HG03095 (cell line): ENCODE results near the gene GTF2H4.
A peak's percentile ranks its signal among the peaks of the same experiment; 100 is the strongest.
"Not testable (repeated sequence)": the region's sequence is repeated elsewhere in the genome, so short reads cannot be mapped to it uniquely, and the experiment has no call there.

Experiments used
- ATAC-seq: cut with Tn5 transposase; IDR thresholded peaks from one replicate; pipeline ENCODE4 v1.9.1; 2021; ENCODE audit warnings: moderate library complexity; ENCODE audit not compliant: unreplicated experiment

GTF2H4 gene

DNA sequence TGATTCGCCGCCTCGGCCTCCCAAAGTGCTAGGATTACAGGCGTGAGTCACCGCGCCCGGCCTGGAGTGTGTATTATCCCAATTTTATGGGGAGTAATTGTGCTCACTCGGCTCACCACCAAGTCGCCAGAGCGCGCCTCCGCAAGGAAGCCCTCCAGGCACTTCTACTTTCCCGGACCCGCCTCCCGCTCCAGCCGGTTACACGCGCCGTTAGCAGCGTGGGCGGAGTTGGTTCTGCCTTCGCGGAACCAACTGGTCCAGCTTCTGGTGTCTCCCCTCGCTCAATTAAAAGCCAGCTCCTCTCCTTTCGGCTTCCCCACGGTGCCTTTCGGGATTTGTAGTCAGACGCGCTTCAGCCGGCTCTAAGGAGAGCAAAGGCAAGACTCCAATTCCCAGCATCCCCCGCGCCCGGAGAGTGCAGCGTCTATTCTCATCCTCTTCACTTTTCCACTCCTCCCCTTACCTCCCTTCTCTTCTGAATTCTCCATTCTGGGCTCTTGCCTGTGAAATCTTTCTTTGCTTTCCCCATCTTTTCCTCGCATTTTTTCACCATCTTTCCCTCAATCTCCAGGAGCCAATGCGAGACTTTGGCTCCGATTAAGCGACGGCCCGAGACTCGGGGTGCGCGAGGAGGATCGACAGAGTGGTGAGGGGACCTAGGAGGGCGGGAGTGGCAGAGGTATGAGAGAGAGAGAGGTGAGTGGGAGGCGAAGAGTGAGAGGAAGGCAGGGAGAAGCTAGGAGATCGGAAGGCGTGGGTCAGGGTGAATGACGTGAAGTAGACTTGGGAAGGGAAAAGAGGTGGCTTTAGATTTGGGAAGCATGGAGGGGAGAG is at the start of gene GTF2H4:
TSS of gene GTF2H4 (plus strand) at position 450 of the 834 bp plus-strand sequence.
- ATAC-seq, result peak; percentile 84

GRCh38 chr6:30859726-30860125 is 48.3 kb upstream of the GTF2H4 start:
- not testable (repeated sequence) for ATAC-seq

DNA sequence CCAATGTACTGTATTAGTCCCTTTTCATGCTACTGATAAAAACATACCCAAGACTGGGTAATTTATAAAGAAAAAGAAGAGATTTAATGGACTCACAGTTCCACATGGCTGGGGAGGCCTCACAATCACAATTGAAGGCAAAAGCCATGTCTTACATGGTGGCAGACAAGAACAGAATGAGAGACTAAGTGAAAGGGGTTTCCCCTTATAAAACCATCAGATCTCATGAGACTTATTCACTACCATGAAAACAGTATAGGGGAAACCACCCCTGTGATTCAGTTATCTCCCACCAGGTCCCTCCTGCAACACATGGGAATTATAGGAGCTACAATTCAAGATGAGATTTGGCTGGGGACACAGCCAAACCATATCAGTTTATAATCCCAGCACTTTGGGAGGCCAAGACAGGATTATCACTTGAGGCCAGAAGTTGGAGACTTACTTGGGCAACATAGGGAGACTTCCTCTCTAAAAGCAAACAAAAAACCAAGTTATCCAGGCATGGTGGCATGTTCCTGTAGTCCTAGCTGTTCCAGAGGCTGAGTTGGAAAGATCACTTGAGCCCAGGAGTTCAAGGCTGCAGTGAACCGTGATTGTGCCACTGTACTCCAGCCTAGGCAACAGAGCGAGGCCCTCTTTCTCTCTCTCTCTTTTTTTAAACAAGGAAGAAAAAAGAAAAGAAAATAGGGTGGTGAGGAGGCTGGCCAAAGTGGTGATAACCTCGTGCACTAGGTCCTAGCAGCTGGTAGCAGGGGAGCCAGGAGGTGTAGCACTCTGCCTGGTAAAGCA is 46.6 kb upstream of the GTF2H4 start:
- no peak for ATAC-seq

DNA sequence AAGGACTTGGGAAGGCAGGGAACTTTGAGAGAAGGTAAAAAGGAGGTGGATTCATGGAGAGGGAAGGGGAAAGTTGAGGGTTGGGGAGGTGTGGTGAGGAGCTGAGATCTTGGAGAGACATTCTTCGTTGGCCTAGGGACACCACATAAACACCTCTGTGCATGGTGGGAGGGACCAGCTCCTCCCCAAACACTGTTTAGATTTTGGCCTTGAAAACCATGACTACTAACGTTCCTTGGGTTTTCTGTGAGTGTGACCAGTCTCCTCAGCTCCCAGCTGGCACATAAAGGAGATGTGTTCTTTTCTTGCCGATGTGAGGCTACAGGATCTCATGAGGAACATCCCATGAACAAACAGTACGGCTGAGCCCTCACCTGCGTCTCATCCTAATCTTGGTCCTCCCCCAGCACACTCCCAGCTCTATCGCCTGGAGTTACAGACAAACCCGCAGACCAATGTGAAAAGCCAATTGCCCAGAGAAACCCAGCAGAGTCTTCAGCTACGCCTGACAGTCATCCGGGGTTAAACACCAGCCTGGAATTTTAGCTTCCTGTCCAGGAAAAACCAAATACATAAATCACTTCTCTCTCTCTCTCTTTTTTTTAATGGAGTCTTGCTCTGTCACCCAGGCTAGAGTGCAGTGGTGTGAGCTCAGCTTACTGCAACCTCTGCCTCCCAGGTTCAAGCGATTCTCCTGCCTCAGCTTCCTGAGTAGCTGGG is 45.7 kb upstream of the GTF2H4 start:
- ATAC-seq, result no peak

- ATAC-seq, result no peak
Observed at GRCh38 chr6:30864325-30864724, 43.7 kb upstream of the GTF2H4 start.

DNA sequence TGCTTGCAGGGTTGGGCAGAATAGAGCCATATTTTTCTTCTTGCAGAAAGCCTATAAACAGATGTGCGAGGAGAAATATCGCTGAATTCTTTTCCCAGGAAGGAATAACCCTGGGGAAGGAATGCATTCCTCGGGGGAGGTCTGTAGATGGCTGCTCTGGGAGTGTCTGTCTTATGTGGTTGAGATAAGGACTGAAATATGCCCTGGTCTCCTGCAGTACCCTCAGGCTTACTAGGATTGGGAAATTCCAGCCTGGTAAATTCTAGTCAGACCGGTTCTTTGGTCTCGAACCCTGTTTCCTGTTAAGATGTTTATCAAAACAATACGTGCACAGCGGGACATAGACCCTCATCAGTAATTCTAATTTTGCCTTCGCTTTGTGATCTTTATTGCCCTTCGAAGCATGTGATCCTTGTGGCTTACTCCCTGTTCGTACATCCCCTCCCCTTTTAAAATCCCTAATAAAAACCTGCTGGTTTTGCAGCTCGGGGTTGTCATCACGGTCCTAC is 38.7 kb upstream of the GTF2H4 start:
- ATAC-seq, result not testable (repeated sequence)

- ATAC-seq, result no peak
Observed at GRCh38 chr6:30870546-30870945, 37.5 kb upstream of the GTF2H4 start.

- ATAC-seq, result no peak
Observed at GRCh38 chr6:30871592-30872183, 36.3 kb upstream of the GTF2H4 start.

- ATAC-seq, result no peak
Observed at GRCh38 chr6:30873137-30873640, 34.8 kb upstream of the GTF2H4 start.

- not testable (repeated sequence) for ATAC-seq
Observed at GRCh38 chr6:30873795-30874194, 34.2 kb upstream of the GTF2H4 start.

- no peak for ATAC-seq
Observed at GRCh38 chr6:30875244-30876038, 32.6 kb upstream of the GTF2H4 start.

- no peak for ATAC-seq
Observed at GRCh38 chr6:30876039-30876730, 31.8 kb upstream of the GTF2H4 start.

- no peak for ATAC-seq
Observed at GRCh38 chr6:30877419-30878262, 30.4 kb upstream of the GTF2H4 start.

DNA sequence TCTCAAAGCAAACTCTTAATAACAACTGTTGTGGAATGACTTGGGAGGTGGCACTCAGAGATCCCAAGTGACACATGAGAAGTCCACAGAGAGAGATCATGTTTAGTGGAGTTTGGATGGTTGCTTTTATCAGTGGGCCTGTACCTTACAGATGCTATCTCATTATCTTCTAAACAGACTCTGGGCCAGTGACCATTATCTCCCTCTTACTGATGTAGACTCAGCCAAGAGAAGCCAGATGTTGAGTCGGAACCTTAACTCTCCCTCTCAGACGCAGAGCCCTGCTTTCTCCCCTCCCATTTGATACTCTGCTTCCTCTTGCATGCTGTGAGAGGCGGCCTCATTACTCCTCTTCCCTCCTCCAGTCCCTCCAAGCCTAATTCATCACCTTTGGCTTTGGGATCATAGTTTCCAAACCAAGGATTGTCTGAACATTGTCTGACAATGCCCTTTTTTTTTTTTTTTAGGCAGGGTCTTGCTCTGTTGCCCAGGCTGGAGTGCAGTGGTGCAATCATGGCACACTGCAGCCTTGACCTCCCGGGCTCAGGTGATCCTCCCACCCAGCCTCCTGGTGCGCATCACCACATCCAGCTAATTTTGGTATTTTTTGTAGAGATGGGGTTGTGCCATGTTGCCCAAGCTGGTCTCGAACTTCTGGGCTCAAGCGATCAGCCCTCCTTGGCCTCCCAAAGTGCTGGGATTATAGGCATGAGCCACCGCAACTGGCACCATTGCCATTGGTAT is 28.2 kb upstream of the GTF2H4 start:
- no peak for ATAC-seq

GRCh38 chr6:30880698-30881252 is 27.2 kb upstream of the GTF2H4 start:
- ATAC-seq, result no peak

DNA sequence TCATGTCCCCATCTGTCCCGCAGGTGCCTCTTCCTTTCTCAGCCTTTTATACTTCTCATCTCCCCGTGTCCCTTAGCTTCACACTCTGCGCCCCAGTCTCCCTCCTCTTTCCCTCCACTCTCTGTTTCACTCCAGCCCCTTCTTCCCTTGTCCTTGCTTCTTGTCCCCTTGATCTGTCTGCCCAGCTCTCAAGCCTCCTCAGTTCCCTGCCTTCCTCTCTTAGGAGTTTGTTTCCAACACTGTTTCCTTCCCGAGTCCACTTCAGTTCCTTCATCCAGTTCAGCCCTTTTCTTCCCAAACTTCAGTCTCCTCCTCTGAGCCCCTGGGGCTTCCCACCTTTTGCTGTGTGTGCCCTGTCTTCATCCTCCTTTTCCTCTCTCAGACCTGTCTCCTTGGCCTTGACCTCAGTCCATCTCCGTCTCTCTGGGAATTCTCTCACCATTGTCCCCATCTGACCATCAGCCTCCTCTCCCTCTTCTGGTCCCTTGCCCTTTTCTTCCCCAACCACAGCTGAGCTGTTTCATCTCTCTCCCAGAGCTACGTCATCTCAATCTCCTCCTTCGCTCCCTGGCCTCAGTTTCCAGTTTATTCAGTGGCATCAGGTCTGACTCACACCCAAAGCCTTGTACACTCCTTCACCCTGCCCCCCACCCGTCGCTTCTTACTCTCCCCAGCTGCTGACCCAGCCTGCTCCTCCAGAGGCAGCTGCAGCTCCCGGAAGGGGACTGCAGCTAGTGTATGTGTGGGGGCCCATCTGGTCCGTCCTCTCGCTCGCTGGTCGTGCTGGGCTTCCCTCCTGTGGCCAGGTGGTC is 26.4 kb upstream of the GTF2H4 start:
- ATAC-seq, result no peak
